Prostate gland (tissue), 2 donors: ENCODE data around the gene ZNF587B. TPM values are rescaled to one million over a fixed set of nuclear protein-coding genes. Genes with fewer than 3 reads are reported as not detected.
"Not testable (repeated sequence)": the region's sequence is repeated elsewhere in the genome, so short reads cannot be mapped to it uniquely, and the experiment has no call there.

ENCODE experiments used
- DNase-seq: peaks from one replicate; pipeline ENCODE4 v3.0.0-alpha.2; 2019; ENCODE audit warnings: low spot score
- H3K27ac ChIP-seq, 2 donors: fragments of 200-600 bp; sonication (generic); 2 replicates each; pipeline ENCODE4 v1.5.1; 2017 to 2019
- H3K27me3 ChIP-seq: fragments of 200-600 bp; sonication (generic); replicated peaks from 2 replicates; pipeline ENCODE4 v1.5.1; 2019; ENCODE audit not compliant: insufficient read depth
- H3K36me3 ChIP-seq, 2 donors: fragments of 200-600 bp; sonication (generic); 1 replicate in 1 of 2; 2 replicates in 1 of 2; pipeline versions ENCODE4 v1.5.1 to v1.8.1; 2017 to 2019
- H3K4me1 ChIP-seq: fragments of 200-600 bp; sonication (generic); replicated peaks from 2 replicates; pipeline ENCODE4 v1.5.1; 2019
- H3K4me3 ChIP-seq, 2 donors: fragments of 200-600 bp; sonication (generic); 2 replicates each; pipeline ENCODE4 v1.5.1; 2017 to 2019
- H3K9me3 ChIP-seq: fragments of 200-600 bp; sonication (generic); 2 replicates; pipeline ENCODE4 v1.5.1; 2017
- POLR2A ChIP-seq: fragments of 450-650 bp; IDR thresholded peaks from one replicate; pipeline ENCODE4 v1.6.1; 2016; ENCODE audit warnings: antibody characterized with exemption, mild to moderate bottlenecking
- POLR2AphosphoS5 ChIP-seq: sonication (generic); formaldehyde crosslinking; IDR thresholded peaks from one replicate; pipeline ENCODE4 v1.6.1; 2017; ENCODE audit warnings: antibody characterized with exemption
- WGBS: methylation state at CpG from one replicate; pipeline ENCODE4 v1.1.5; 2018; 5-methylcytosine and 5-hydroxymethylcytosine counted together
- intact Hi-C: fragments of 100-400 bp; cut with DNase I; formaldehyde crosslinking; loops from one replicate; pipeline ENCODE4 v1.14.2; 2022
- total RNA-seq, 2 donors: library from RNA; depleted of rRNA; stranded (reverse); fragments of >200 nt; gene quantifications; one replicate each; pipeline ENCODE4 v1.1.0, GENCODE V29; 2016
- TF ChIP-seq, protein P1 (sequence below), 4 experiments: fragments of 200-600 bp in 2 of 4; fragments of 450-650 bp in 2 of 4; sonication (generic) in 2 of 4; IDR thresholded peaks; 1 replicate in 3 of 4; 2 replicates in 1 of 4; pipeline ENCODE4 v1.5.1; 2016 to 2019; ENCODE audit warnings: antibody characterized with exemption in 4 of 4, mild to moderate bottlenecking in 2 of 4, moderate library complexity in 2 of 4

ZNF587B gene
- total RNA-seq, 2 donors from 2014 or later = 21.1 to 23.5 TPM

DNA sequence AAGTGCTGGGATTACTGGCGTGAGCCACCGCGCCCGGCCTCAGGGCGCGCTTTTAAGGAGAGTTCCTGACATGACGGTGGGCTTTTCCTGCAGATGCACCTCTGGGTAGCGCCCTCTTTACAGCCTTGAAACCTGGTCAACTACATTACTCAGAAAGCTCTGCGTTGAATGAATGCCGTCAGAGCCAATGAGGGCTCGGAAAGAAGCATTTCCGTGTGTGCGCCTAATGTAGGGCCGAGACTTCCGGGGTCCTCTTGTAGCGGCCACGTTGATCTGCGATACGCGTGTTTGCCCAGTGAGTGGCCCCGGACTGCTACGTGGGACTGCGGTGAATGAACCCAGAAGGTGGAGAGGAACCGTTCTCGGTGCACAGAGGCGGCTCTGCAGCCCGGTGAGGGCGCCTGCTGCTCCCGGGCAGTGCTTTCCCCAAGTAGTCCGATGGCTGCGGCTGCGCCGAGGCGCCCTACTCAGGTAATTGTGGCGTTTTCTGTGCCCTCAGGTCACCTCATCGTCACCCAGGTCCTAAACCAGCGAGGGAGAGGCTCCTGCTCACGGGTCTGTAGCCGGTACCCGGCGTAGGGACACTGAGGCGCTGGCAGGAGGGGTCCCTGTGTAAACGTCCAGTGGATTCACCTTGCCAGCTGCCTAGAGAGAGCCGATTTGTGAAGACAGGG, 10.5 kb upstream of the ZNF587B start:
- no peaks in the 10 kb centered on the region for H3K4me1 ChIP-seq
- peak; percentile 57 for TF ChIP-seq POLR2A
- TF ChIP-seq POLR2AphosphoS5 = peak; percentile 95
- TF ChIP-seq, protein P1, sequence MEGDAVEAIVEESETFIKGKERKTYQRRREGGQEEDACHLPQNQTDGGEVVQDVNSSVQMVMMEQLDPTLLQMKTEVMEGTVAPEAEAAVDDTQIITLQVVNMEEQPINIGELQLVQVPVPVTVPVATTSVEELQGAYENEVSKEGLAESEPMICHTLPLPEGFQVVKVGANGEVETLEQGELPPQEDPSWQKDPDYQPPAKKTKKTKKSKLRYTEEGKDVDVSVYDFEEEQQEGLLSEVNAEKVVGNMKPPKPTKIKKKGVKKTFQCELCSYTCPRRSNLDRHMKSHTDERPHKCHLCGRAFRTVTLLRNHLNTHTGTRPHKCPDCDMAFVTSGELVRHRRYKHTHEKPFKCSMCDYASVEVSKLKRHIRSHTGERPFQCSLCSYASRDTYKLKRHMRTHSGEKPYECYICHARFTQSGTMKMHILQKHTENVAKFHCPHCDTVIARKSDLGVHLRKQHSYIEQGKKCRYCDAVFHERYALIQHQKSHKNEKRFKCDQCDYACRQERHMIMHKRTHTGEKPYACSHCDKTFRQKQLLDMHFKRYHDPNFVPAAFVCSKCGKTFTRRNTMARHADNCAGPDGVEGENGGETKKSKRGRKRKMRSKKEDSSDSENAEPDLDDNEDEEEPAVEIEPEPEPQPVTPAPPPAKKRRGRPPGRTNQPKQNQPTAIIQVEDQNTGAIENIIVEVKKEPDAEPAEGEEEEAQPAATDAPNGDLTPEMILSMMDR (IDR thresholded peaks at IDR 0.05) = peak in 2 of 4 experiments; percentile 30 to 31
- intact Hi-C loops = no loop called here
- no peaks in the 10 kb centered on the region for H3K9me3 ChIP-seq
- under 1% methylated on average over 44 of the region's 44 CpGs for WGBS
- peak; percentile 91 for DNase-seq
- peak overlapping the region; percentile 83 to 88 for H3K27ac ChIP-seq
- no peaks in the 10 kb centered on the region for H3K36me3 ChIP-seq
- H3K27me3 ChIP-seq = no peaks in the 10 kb centered on the region
- H3K4me3 ChIP-seq = peak overlapping the region; percentile 73 to 93

DNA sequence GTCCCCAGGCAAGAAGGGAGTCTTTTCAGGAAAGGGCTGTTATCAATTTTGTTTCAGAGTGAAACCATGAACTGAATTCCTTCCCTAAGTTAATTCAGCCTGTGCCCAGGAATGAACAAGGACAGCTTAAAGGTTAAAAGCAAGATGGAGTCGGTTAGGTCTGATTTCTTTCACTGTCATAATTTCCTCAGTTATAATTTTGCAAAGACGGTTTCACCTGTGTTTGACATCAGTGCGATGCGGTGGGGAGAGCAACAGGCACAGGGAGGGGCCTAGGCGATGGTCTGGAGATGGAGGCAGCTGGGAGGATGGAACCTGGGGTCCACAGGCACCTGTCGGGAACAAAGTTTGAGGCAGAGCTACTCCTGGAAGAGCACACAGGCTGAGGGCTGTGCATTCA, 9.5 kb upstream of the ZNF587B start:
- intact Hi-C loops = no loop called here

DNA sequence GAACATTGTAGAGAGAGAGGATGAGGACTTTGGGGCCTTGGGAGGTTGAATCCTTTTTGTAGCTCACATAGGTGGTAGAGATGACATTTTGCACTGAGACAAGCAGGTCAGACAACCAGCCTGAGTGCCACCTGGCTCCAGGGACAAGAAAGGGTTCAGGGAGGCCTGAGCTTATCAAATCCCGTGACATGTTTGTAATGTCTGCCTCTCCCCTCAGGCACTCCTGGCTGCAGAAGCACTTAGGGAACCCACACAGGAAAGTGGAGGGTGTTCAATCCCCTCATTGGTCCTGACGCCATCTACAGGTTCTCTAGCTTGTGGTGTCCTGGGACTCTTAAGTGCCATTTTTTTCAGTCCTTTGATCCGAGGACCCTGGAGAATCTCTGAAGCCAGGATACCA, 9.0 kb upstream of the ZNF587B start:
- peak overlapping the region in 1 of 2 donors; percentile 93 for H3K4me3 ChIP-seq
- intact Hi-C loops, H3K27me3 ChIP-seq, DNase-seq, H3K4me1 ChIP-seq, H3K9me3 ChIP-seq, H3K36me3 ChIP-seq: not testable (repeated sequence)
- H3K27ac ChIP-seq = peak overlapping the region in 1 of 2 donors; percentile 88
- WGBS = 54% methylated on average over 2 of the region's 3 CpGs

More for the DNA sequence above, 9.5 kb upstream of the ZNF587B start:
- Histone ChIP-seq H3K27me3 (no peaks in the 10 kb centered on the region), H3K36me3 (no peaks in the 10 kb centered on the region), H3K9me3 (no peaks in the 10 kb centered on the region), H3K4me1 (no peaks in the 10 kb centered on the region), H3K27ac (peak overlapping the region; percentile 83 to 88), H3K4me3 (peak overlapping the region; percentile 73 to 93)
- TF ChIP-seq POLR2AphosphoS5 = no peak
- TF ChIP-seq POLR2A = no peak
- TF ChIP-seq, protein P1 (IDR thresholded peaks at IDR 0.05) = no peak
- WGBS = 70% methylated on average over 6 of the region's 6 CpGs
- no peak for DNase-seq

DNA sequence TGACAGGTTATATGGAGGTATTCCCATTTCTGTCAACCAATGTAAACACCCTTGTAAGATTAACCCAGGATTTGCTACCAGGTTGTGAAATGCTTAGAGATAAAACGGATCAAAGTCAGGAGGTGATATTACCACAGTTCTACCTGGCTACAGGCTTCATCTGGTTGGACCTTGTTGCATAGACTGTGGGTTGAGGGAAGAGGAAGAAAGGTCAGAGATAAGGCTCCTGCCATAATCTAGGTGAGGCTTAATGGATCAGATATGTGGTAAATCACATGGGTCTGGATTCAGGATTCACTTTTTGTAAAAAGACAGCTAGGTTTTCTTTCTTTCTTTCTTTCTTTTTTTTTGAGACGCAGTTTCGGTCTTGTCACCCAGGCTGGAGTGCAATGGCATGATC, 8.6 kb upstream of the ZNF587B start:
- H3K27me3 ChIP-seq, H3K9me3 ChIP-seq, H3K27ac ChIP-seq, intact Hi-C loops, H3K4me1 ChIP-seq, H3K4me3 ChIP-seq, DNase-seq, H3K36me3 ChIP-seq: not testable (repeated sequence)
- WGBS = 88% methylated on average over 3 of the region's 3 CpGs

DNA sequence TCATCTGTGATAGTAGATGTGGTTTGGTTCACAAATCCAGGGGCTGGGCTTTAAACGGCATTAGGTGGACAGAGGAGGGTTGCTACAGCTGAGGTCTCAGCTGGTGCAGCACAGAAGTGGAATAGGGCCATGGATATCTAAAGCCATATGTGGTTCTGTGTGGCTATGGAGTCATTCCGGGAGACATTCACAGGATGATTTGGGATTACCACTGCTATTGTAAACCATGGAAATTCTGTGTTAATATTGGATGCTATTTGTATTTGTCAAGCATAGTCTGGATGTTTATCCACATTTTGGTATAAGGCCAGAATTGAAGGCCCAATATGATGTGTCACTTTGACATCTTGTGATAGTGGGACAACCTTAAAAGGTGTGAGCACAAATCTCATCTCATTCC, 6.9 kb upstream of the ZNF587B start:
- intact Hi-C loops, H3K9me3 ChIP-seq, H3K4me3 ChIP-seq, H3K27me3 ChIP-seq, DNase-seq, H3K4me1 ChIP-seq, H3K36me3 ChIP-seq: not testable (repeated sequence)
- WGBS = 77% methylated on average over 2 of the region's 2 CpGs
- H3K27ac ChIP-seq = peak overlapping the region in 1 of 2 donors; percentile 48

DNA sequence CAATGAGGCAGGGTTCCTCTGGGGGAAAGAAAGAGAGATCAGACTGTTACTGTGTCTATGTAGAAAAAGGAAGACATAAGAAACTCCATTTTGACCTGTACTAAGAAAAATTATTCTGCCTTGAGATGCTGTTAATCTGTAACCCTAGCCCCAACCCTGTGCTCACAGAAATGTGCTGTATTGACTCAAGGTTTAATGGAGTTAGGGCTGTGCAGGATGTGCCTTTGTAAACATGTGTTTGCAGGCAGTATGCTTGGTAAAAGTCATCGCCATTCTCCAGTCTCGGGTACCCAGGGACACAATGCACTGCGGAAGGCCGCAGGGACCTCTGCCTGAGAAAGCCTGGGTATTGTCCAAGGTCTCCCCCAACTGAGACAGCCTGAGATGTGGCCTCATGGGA, 6.5 kb upstream of the ZNF587B start:
- H3K4me1 ChIP-seq, H3K9me3 ChIP-seq, H3K27me3 ChIP-seq, intact Hi-C loops, H3K36me3 ChIP-seq, H3K4me3 ChIP-seq: not testable (repeated sequence)
- WGBS = 53% methylated on average over 4 of the region's 4 CpGs
- H3K27ac ChIP-seq = peak overlapping the region; percentile 22 to 48
- DNase-seq = peak; percentile 21

DNA sequence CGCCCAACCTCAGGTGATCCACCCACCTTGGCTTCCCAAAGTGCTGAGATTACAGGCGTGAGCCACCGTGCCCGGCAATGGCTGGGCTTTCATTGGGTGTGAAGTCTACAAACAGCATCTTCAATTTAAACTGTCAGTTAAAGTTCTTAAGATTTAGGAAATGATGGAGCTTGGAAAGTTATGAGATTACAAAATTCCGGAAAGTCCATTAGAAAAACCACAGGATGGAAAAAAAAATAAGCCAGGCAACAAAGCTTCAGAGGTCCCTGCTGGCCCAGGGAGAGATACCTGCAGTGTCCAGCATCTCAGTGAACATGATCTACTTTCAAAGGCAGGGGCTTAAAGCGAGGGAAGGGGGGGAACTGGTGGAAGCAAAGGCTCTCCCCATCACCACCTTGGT, 4.6 kb upstream of the ZNF587B start:
- Histone ChIP-seq H3K27me3 (no peaks in the 10 kb centered on the region), H3K9me3 (no peaks in the 10 kb centered on the region), H3K36me3 (no peaks in the 10 kb centered on the region), H3K27ac (no peak overlapping the region), H3K4me3 (no peak overlapping the region), H3K4me1 (peaks cover 8% of the 10 kb centered on the region)
- intact Hi-C loops = no loop called here
- 92% methylated on average over 6 of the region's 6 CpGs for WGBS
- TF ChIP-seq, protein P1 (IDR thresholded peaks at IDR 0.05) = no peak
- no peak for TF ChIP-seq POLR2A
- TF ChIP-seq POLR2AphosphoS5 = no peak
- DNase-seq = no peak
